ENCODE data around the gene NKG7.
A peak's percentile ranks its signal among the peaks of the same experiment; 100 is the strongest.

Gene NKG7

GRCh38 chr19:51367255-51367564 is 5.2 kb downstream of the NKG7 start:
- peak overlapping the region; percentile 78 for H3K4me3 ChIP-seq (ENCODE audit: low read length)
- TF ChIP-seq, protein P1, sequence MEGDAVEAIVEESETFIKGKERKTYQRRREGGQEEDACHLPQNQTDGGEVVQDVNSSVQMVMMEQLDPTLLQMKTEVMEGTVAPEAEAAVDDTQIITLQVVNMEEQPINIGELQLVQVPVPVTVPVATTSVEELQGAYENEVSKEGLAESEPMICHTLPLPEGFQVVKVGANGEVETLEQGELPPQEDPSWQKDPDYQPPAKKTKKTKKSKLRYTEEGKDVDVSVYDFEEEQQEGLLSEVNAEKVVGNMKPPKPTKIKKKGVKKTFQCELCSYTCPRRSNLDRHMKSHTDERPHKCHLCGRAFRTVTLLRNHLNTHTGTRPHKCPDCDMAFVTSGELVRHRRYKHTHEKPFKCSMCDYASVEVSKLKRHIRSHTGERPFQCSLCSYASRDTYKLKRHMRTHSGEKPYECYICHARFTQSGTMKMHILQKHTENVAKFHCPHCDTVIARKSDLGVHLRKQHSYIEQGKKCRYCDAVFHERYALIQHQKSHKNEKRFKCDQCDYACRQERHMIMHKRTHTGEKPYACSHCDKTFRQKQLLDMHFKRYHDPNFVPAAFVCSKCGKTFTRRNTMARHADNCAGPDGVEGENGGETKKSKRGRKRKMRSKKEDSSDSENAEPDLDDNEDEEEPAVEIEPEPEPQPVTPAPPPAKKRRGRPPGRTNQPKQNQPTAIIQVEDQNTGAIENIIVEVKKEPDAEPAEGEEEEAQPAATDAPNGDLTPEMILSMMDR (IDR thresholded peaks at IDR 0.05; ENCODE audit: insufficient read depth, low read depth, low read length, missing control alignments) = no peak
- no peak for DNase-seq (ENCODE audit: low read depth)

GRCh38 chr19:51366389-51367254 is 5.8 kb downstream of the NKG7 start:
- peak; percentile 98 for DNase-seq (ENCODE audit: low read depth)
- TF ChIP-seq, protein P1 (IDR thresholded peaks at IDR 0.05; ENCODE audit: insufficient read depth, low read depth, low read length, missing control alignments) = no peak
- peak overlapping the region; percentile 78 for H3K4me3 ChIP-seq (ENCODE audit: low read length)

GRCh38 chr19:51365965-51366388 is 6.5 kb downstream of the NKG7 start, which contains the start of gene ETFB:
Gene ETFB, minus strand, starts transcription at chr19:51366388. Its CDS starts 62 bp downstream, at chr19:51366326.
- TF ChIP-seq, protein P1 (IDR thresholded peaks at IDR 0.05; ENCODE audit: insufficient read depth, low read depth, low read length, missing control alignments) = no peak
- H3K4me3 ChIP-seq (ENCODE audit: low read length) = peak within 1 kb of the TSS; percentile 78
- no peak for DNase-seq (ENCODE audit: low read depth)

DNA sequence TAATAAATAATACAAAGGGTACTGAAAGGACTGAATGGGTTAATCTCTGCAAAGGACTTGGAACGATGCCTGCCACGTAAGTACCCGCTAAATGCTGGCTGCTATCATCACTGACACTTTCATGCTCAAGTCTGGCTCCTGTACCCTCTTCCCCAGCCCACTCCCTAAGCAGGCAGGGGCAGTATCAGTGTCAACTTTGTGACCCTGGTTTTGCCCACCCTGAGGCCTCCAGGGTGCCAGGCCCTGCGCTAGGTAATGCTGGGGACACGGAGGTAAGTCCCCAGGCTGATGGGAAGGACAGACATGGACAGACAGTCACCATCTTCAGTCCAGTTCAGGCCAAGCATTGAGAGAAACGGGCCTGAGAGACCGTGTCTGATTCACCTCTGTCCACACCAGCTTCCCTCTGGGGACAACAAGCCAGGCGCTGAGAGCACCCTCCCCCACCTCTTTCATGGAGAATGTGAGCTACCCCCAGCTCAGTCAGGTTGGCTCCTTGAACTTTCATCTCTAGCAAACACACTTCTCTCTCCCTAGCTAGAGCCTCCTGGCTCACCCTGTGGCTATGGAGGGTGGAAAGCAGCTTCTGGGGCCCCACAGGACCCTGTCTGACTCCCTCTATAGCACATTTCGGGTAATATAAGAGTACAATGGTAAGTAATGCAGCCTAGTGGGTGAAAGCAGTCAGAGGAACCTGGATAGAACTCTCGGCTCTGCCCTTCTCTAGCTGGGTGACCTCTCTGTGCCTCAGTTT is 7.1 kb downstream of the NKG7 start:
- TF ChIP-seq, protein P1 (IDR thresholded peaks at IDR 0.05; ENCODE audit: insufficient read depth, low read depth, low read length, missing control alignments) = no peak
- peak; percentile 39 for DNase-seq (ENCODE audit: low read depth)
- H3K4me3 ChIP-seq (ENCODE audit: low read length) = peak overlapping the region; percentile 78

DNA sequence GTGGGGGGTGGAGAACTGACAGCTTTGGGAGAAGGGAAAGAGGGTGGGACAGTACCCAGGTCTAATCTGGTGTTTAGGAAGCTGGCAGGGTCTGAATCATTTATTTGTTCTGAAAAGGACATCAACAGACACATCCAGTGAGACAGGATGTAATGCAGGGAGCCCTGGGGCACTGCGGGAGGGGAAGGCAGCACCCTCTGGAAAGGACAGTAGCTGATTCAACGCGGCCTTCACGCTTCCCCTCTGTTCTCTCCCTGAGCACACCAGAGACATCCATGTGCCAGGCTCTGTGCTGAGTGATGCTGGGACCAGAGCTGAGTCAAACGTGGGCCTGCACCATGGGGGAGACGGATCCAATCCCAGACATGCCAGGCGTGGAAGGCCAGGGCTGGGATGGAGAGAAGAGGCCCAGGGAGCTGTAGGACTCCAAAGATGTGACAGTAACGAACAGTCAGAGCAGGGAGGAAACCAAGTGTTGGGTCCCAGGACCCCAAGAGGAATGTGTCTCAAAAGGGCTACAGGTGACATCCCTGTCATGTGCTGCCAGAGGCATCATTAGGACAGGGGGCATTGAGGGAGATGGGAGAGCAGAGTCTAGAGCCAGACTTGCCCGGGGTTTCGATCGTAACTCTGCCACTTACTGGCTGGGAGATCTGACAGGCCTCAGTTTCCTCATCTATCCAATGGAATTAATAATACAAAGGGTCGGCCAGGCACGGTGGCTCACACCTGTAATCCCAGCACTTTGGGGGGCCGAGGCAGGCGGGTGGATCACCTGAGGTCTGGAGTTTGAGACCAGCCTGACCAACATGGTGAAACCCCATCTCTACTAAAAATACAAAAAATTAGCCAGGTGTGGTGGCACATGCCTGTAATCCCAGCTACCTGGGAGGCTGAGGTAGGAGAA is 8.0 kb downstream of the NKG7 start:
- TF ChIP-seq, protein P1 (IDR thresholded peaks at IDR 0.05; ENCODE audit: insufficient read depth, low read depth, low read length, missing control alignments) = no peak
- peak; percentile 73 for DNase-seq (ENCODE audit: low read depth)
- no peak overlapping the region for H3K4me3 ChIP-seq (ENCODE audit: low read length)

DNA sequence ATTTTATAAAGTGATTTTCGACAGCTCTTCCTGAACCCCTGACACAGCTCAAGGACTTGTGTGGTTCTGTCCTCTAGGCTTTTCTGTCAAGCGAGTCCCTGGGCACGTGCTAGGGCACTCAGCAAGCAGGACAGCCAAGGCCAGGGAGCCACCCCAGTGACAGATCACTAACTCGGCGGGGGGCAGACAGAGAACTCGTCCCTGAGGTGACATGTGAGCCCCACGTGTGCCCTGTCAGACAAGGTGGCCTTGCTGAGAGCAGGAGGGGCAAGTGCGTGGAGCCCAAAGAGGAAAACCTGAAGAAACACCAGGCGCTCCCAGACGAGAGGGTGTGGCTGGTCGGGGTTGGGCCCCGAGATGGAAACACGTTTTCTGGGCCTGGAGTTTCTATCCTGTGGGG is 11.2 kb downstream of the NKG7 start:
- H3K4me3 ChIP-seq (ENCODE audit: low read length) = no peak overlapping the region
- no peak for DNase-seq (ENCODE audit: low read depth)
- TF ChIP-seq, protein P1 (IDR thresholded peaks at IDR 0.05; ENCODE audit: insufficient read depth, low read depth, low read length, missing control alignments) = no peak
